DMS153 treated with DMSO at 0.1 percent for 48 hours (cell line): ENCODE results near the gene C17orf113.
A peak's percentile ranks its signal among the peaks of the same experiment; 100 is the strongest.

ENCODE experiments used
- DNase-seq: peaks from one replicate; lab custom pipeline; 2025; ENCODE audit not compliant: unreplicated experiment; lab: John Stamatoyannopoulos, UW

Gene C17orf113

GRCh38 chr17:42050393-42051012 is at the start of gene C17orf113:
Gene C17orf113 (minus strand): TSS chr17:42050601. CDS start chr17:42043376, 7,225 bp downstream.
- peak; percentile 5 for DNase-seq

DNA sequence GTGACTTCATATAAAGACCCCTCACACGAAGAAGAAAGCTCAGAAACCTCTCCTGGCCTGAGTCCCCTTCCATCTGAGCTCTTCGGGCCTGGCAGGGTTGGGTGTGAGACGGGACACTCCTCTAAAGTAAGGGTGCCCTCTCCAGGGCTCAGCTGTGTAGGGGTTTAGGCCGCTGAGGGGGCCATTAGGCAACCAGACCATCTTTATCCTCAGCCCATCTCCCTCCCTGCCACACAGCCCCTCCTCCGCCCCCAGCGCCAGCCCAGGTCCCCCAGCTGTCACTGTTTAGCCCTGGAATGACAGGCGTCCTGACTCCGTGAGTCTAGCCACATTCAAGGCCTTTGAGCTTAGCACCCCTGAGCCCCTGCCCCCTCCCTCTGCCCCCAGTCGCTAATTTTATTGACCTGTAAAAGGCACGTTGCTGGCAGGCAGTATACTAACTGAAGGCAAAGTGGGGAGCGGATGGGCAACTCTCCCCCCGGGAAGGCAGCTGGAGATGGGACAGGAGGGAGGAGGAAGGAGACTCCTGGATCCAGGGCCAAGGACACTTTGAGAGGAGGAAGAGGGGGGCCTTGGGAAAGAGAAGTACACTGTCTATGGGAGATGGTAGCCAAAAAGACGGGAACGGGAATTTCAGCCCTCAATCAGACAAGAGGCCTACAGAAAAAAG is 48.5 kb upstream of the C17orf113 start:
- DNase-seq = no peak

DNA sequence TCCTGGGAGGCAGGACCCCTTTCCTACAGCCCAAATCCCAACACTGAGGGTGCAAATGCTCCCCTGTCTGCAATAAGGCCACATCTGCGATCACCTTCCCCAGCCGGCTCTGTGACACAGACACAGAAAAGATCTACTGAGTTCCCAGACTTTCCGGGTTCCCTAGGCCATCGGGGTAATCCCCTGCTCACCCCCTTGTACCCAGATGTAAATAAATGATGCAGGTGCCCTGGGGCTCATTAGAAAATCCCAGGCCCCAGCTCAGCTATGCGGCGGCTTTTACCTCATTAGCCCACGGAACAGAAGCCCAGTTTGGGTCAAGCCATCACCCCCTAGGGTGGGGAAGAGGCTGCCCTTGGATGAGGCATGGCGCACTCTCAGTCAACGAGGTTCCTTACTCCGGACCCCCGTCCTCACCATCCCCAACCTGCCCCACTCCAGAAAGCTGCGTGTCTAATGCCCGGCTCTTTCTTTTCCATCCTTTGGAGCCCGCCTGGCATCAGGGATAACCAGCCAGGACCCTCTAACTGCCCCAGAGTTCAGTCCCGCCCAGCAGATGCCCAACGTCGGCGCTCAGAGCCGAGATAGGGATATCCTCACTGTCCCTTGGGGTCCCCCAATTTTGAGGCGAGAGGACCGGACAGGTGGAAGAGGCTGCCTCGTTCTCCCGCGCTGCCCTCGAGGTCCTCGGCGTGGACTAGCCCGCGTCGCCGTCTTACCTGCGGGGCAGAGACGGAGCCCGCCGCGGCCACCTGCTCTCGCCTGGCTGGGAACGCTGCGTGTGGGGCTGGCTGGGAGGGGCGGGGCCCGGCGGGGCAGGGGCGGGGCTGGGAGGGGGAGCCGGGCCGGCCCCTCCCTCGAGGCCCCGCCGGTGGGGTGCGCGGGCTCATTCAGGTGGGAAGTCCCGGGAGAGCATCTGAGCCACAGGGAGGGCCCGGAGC is 47.6 kb upstream of the C17orf113 start, which contains the start of gene ZNF385C:
ZNF385C (minus strand) TSS at position 783 of the 941 bp plus-strand sequence. CDS start 35,417 bp downstream, outside the sequence.
- DNase-seq = no peak

GRCh38 chr17:42096360-42097111 is 46.1 kb upstream of the C17orf113 start:
- no peak for DNase-seq

DNA sequence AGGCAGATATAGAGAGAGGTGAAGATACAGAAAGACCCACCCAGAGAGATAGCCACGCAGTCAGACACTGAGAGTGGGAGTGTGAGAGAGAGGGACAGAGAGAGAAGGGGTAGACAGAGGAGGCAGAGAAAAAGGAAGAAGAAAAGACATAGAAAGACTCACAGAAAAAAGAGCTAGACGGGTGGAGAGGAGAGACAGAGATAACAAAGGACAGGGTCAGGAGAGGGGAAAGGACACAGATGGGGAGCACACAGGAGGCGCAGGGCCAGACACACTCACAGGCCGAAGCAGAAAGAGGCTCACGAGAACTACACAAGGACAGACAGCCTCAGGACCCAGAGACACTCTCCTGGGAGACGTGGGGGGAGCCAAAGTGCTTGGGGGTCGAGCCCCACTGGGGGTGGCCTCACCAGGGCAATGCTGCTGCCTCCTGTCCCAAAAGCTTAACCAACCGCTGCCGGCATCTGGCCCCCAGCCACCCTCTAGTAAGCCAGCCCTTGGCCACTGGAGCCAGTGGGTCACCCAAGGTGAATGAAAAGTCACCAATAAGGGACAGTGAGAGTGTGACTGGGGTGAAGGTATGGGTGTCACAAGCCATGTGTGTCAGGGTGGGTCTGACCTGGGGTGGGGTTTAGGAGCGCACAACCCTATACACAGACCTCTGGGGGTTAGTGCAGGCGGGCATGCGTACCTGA is 44.1 kb upstream of the C17orf113 start:
- DNase-seq = no peak

DNA sequence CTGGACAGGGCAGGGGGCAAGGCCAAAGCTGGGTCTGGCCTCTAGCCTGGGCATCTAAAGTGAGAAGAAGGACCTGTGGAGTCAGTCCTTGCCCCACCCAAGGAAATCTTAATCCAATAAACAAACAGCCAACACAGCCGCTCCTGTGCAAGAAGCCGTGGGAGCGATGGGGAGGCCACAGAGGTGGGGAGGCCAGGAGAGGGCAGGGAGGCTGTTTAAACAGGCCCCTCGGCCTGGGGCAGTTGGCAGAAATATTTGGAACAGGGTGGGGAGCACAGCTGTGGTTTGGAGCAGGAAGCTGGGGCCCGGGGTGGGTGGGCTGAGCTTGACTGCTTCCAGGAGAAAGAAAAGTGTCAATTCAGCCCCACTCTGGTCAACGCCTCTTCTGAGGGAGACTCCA is 42.5 kb upstream of the C17orf113 start:
- no peak for DNase-seq

DNA sequence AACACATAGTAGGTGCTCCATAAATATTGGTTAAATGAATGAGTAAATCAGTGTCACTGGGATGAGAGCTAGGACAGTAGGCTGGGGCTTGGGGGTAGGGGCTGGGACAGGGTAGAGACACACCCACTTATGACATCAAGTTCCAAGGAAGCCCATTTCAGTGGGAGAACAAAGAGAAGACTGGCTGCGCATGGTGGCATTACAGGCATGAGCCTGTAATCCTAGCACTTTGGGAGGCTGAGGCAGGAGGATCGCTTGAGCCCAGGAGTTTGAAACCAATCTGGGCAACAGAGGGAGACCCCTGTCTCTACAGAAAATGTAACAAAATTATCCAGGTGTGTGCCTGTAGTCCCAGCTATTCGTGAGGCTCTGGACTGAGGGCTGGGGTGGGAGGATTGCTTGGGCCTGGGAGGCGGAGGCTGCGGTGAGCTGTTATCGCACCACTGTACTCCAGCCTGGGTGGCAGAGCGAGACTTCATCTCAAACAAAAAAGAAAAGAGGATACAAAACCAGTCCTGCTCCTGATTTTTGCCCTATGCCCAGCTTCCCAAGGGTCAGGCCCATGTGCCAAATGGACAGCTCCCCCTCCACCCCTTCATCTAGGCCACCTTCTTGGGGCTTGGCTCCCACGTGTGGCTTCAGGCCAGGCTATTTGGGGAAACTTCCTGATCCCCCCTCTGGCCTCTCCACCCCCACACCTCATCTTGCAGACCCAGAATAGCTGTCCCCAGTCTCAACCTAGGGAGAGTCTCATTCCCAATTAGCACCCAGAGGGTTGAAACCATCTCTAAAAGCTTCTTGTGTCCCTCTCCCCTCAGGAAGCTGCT is 40.8 kb upstream of the C17orf113 start:
- DNase-seq = no peak

- no peak for DNase-seq
These were observed 38.3 kb upstream of the C17orf113 start for GRCh38 chr17:42088736-42089135.

- DNase-seq = no peak
These were observed 37.6 kb upstream of the C17orf113 start for GRCh38 chr17:42087736-42088705.

DNA sequence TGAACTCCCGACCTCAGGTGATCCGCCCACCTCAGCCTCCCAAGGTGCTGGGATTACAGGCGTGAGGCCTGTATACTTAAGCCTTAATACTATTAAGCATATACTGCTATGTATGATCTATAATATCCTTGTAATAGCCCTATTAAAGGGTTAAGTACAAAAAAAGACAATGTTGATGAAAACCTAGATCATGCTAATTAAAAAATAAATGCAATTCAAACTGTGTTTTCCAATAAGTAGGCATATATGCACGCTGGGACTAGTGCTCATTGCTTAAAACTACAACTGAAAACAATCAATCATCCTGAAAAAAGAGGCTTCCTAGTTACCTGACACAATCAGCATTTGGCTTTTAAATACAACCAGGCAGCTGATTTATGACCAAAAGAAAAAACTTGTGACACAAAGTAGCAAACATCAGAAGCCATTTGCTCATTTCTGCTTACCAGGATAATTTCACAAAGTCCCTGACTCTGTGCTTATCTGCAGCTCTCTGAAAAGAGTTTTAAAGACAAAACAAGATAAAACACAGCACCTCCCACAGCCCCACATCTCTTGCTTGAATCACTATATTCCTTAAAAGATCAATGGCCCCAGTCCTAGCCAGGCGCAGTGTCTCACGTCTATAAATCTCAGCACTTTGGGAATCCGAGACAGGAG is 36.8 kb upstream of the C17orf113 start:
- no peak for DNase-seq

DNA sequence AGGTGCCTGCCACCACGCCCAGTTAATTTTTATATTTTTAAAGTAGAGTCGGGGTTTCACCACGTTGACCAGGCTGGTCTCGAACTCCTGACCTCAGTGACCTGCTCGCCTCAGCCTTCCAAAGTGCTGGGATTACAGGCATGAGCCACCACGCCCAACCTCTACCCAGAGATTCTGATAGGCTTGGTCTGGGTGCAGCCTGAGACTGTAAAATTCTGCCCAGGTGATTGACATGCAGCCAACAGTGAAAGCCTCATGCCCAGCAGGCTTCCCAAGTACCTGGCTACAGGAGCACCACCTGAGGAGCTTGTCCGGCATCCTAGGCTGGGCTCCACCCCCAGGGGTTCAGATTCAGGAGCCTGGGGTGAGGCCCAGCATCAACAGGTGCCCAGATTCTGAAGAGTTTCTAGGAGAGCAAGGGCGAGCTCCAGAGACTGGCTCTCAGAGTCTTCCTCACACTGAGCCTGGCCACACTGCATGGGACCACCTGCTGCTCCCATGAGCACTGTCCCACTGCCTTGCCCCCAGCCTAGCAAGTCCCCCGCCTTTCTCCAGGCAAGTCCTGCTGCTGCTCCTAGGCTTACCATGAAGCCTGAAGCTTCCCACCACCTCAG is 31.2 kb upstream of the C17orf113 start:
- no peak for DNase-seq

DNA sequence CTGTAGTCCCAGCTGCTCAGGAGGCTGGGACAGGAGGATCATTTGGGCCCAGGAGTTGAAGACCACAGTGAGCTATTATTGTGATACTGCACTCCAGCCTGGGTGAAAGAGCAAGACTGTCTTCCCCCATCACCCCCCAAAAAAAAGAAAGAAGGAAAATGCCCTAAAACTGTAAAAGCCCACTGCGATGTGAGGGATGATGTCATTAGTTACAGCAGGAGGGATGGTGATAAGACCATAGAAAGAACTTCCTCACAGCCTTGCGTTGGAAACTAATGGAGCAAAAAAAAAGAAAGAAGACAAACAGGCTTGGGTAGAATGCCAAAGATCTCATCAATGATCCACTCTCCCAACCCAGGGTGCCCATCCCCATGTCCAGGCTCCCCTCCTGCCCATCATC is 29.1 kb upstream of the C17orf113 start:
- DNase-seq = no peak

DNA sequence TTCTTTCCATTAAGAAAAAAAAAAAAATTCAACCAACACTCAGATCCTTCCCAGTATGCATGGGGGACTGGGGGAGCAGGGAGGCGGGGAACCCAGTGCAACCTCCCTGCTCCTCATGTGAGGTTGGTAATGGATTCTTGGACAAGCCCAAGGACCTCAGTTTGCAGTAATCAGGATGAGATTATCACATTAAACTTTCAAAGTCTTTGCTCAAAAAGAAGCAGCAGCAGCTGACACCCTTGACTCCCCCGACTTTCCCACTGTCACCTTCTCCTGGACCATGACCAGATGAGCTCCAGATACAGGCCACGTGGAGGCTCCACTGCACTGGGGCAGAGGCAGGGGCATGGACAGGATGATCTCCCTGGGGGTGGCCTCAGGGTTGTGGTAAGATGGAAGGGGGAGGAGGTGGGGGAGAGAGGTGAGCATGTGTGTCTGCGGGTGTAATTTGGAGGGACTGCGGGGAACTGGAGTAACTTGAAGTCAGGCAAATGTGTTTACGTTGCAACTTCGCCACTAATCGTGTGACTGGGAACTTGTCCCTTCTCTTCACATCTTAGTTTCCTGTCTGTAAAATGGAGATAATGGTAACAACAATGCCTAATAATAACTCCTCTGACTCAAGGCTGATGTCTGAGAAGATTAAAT is 28.1 kb upstream of the C17orf113 start:
- DNase-seq = no peak

DNA sequence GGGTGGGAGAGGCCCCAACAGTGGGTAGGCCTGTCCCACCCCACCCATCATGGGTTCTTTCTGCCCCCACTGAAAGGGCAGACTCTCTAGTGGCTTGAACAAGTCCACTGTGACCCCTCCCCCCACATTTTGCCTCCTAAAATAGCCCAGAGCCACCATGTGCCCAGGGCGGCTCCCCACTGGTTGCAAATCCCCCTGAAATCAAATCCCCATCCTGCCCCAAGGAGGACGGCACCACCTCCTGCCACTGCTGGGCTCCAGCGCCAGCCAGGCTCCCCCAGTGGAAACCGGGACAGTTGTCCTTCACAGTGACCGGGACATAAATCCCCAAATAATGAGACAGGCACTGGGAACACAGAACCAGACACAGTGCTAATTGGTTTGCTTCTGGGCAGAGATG is 27.4 kb upstream of the C17orf113 start:
- DNase-seq = no peak

DNA sequence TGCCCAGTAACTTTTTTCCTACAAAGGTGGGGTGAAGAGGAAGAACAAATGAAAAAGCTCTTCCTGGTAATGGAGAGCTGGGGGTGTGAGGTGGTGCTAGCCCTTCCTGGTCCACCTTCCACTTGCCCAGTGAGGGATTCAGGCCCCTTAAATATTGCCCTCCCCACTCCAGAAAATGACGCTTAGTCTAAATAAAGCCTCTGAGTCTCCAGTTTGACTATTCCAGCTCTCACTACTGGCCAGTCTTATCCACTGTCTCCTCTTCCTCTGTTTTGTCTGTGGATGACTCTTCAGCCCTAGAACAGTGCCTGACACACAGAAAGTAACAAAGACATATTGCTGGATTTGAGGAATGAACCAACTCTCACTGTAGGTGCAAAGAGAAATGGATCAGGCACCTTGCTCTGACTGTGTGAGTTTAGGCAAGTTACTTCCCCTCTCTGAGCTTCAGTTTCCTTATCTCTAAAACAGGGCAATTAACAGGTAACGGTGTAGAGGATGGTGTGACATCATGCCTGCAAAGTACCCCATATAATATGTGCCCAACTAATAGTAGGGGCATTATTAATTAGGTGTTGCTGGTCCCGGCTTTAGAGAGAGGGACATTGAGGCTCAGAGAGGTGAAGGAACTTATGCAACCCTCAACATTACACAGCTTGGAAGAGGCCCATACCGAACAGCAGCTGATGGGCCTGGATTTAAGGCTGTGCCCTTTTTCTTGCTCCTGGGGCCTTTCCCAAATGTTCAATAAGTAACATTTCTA is 26.6 kb upstream of the C17orf113 start:
- DNase-seq = no peak

- no peak for DNase-seq
These were observed 25.4 kb upstream of the C17orf113 start for GRCh38 chr17:42075789-42076188.
